ENCODE results near the gene UBAC2.
"Not testable (repeated sequence)": the region's sequence is repeated elsewhere in the genome, so short reads cannot be mapped to it uniquely, and the experiment has no call there.

The UBAC2 gene

DNA sequence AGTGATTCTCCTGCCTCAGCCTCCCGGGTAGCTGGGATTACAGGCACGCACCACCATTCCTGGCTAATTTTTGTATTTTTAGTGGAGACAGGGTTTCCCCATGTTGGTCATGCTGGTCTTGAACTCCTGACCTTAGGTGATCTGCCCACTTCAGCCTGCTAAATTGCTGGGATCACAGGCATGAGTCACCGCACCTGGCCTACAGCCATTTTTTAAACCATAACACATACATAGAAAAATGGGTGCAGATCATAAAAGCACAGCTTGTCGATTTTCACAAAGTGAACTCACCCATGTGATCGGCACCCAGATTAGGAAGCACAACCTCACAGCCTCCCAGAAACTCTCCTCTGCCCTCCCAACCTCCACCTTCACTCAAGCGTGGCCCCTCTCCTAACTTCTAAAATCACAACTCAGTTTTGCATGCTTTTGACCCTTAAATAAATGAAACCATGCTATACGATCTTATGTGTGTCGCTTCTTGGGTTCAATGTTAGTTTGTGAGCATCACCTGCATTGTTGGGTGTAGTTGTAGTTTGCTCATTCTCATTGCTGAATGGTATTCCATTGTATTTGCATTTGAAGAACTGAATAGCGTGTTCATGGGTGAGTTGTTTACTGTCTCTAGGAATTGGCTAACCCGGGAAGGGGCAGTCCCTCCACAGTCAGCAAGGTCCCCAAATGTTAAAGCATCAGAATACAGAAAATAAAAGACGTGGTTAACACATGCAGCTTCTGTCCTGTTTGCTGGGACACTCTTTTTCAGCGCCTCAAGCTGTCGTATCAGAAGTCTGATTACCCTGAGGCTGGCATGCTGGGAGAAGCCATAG is 210.2 kb downstream of the UBAC2 start:
- DNase-seq, result not testable (repeated sequence)

- DNase-seq, result no peak
These were observed 212.2 kb downstream of the UBAC2 start for GRCh38 chr13:99412856-99413255.

DNA sequence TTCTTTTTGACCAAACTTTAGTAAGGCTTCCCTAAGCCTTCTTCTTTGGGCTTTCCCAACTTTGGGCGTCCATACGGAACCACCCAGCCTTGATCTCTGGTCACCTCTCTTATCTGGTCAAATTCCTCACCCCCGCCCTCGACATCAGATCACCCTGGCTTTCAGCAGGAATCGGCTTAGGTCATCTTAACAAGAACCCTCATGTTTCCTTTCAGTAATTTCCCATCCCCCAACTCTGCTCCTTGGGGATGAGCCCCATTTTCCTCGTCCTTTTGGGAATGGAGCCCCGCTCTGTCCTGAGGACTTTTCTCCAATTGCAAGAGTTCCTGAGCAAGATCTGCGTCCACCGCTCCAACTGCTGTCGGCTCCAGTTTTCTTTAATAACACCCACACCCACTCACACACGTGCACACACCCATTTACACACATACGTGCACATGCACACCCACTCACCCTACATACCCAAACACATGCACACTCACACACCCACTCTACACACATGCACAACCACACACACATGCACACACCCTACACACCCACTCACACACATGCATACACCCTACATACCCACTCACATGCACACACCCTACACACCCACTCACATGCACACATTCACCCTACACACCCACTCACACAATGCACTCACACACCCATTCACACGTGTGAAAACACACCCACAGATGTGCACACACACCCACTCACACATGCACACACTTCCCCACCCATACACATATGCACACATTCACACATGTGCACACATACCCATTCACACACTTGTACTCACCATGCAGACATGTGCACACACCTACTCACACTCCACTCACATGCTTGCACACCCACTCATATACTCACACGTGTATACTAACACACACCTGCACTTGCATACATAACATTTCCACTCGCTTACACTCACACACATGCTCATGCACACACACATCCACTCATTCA is 213.7 kb downstream of the UBAC2 start:
- no peak for DNase-seq

DNA sequence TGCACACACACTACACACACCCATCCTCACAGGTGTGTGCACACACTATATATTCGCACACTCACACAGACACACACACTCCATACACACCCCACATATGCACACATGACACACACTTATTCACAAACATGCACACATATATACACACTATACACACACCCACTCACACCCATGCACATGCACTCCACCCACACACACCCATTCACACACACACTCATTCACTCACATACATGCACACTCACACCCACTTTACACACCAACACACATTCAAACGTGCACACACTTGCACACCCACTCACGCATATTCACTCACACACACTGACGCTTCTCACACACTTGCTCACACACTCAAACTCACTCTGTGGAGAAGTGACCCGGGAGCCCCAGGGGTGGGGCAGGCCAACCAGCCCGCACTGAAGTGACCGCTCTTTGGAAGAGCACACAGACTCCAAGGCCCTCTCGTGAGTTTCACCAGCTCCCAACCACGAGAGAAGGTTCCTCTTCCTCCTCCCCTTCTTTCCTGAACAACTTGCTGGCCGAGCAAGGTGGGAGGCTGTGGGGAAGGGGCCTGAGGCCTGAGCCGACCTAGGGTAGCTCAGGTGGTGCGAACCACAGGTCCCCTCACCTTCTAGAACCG is 214.5 kb downstream of the UBAC2 start:
- no peak for DNase-seq

- DNase-seq, result no peak
These were observed 215.2 kb downstream of the UBAC2 start for GRCh38 chr13:99415851-99416331.

DNA sequence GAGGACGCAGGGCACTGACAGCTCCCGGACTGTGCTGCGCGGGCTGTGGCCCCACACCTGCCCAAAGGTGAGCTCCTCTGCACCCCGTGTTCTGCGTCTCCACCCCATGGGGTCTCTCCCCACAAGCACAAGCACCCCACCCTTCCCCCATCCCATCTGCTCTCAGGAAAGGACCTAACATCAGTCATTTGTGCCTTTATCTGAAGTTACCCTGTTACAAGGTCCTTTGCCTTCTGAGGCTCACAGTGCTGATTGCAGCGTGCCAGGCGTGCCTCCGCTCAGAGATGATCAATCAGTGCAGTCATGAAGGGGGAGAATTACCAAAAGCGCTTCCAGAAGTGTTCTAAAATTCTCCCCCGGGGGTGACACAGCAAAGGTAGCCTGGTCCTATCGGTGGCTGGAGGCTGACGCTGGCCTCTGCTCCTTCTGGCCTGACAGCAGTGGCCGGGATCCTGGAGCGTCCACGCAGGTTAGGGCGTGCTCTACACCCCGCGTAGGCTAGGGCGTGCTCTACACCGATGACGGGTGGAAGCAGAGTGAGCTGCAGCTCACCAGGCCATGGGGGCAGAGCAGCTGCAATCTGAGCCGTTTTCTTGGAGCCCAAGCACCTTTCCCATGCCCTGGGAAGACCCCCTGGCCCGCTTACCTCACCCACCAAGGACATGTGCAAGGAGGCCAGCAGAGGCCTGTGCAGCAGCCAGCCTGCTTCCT is 215.9 kb downstream of the UBAC2 start:
- no peak for DNase-seq

DNA sequence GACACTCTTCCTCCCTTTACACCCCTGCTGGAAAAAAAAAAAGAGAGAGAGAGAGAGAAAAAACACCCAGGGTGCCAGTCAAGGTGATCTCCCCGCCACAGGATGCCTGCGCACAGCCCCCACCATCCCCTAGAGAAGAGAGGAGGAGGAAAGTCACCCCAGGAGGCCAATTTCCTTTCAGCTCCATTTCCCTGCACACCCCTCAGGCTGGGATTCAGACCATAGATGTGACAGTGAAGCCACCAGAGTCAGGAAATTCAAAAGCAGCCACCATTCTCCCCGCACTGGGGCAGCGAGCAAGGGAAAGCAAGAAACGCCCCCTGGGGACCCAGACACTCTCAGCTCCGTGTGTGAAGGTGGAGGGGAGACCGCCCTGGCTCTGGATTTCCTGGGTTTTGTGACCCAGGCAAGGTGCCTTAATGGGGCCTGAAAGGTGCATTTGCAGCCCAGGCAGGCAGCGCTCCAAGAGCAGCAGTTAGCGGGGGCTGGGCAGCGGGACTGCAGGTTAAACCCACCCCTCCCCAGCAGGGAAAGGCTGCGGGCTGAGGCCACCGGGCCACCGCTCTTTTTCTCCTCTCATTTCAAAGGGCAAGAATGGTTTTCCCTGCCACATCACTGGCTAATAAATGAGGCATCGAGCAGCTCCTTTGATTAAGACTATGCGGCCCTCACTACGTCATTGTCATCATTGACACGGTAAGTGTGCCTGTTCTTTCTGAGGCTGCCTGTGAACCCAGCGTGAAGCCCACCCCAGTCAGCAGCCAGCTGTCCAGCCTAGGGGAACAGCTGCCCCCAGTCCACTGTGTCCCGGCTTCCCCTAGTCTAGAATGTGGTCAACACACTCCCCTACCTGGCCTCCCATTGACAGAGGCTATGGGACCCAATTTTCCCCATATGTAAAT is 216.8 kb downstream of the UBAC2 start:
- DNase-seq, result no peak

GRCh38 chr13:99418103-99418842 is 217.6 kb downstream of the UBAC2 start:
- no peak for DNase-seq

GRCh38 chr13:99418843-99419140 is 218.1 kb downstream of the UBAC2 start:
- no peak for DNase-seq

DNA sequence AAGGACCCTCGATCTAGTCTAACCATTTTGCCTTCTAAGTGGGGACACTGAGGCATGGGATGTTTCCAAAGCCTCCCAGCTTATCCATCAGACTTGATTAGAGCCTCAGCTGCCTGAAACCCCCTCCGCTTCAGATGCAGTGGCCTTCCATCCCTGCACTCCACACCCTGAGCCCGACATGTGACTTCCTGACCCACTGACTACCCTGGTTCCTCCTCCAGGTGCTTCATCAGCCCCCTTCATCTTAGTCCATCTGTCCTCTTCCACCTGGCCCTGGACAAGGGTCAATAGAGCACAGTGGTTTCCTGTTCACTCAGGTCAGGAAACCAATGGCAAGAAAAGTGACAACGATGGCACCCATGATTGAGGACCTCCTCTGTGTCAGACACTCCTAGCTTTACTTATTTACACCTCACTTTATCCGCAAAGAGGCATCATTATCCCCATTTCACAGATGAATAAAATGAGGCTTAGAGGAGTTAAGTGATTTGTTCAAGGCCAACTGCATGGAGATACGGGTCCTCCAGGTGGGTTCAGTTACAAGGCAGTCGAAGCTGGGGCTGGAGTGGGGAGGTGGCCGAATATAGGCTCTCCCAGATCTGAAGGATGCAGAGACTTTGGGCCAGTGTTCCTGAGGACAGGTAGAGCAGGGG is 219.1 kb downstream of the UBAC2 start:
- no peak for DNase-seq

DNA sequence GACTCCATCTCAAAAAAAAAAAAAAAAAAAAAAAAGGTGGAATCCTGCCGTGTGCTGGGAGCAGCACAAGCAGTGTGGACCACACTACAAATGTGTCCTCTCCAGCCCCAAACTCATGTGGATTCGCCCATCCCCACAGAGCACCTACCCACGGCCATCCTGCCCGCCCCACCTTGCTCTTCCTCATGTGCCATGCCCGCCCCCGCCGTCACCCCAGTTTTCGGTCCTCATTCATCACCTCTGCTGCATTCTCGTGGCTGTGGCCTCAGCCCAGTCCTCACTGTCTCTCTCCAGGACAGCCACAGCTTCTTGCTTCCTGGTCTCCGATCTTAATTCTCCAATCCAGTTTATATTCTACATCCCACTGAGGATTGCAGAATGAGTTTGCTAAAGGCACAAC is 220.6 kb downstream of the UBAC2 start:
- DNase-seq, result no peak

DNA sequence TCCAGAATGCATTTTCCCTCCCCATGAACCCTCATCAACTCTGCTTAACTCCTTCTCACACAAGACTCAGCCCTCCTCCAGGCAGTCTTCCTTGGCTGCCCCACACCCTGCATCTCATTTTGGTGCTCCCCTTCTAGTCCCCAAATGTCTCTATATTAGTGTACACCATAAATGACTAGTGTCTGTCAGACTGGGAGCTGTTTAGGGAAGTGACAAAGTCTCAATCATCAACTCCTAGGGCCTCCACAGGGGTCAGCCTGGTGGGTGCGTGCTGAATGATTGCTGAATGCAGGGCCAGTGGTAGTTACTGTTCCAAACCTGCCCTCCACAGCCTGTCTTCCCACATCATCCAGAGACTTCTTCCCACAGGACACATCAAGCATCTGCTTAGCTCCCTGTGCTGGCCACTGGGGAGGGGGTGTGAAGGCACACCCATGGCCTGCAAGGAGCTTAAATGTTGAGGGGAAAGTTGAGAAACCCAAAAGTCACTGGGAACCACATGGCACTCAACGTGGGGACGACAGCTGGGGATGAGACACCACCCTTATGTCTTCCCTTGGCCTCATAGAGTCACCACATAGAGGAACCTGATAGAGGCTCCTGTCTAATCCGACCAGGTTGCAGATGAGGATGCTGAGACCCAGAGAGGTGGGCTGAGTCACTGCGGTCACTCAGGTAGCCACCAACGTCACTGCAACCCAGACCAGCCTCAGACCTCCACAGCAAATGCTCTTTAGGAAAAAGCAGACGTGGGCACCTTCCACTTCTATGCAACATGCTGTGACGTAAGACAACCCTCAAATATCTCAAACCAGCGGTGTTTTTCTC is 221.3 kb downstream of the UBAC2 start:
- no peak for DNase-seq

GRCh38 chr13:99422586-99423220 is 222.0 kb downstream of the UBAC2 start:
- no peak for DNase-seq

DNA sequence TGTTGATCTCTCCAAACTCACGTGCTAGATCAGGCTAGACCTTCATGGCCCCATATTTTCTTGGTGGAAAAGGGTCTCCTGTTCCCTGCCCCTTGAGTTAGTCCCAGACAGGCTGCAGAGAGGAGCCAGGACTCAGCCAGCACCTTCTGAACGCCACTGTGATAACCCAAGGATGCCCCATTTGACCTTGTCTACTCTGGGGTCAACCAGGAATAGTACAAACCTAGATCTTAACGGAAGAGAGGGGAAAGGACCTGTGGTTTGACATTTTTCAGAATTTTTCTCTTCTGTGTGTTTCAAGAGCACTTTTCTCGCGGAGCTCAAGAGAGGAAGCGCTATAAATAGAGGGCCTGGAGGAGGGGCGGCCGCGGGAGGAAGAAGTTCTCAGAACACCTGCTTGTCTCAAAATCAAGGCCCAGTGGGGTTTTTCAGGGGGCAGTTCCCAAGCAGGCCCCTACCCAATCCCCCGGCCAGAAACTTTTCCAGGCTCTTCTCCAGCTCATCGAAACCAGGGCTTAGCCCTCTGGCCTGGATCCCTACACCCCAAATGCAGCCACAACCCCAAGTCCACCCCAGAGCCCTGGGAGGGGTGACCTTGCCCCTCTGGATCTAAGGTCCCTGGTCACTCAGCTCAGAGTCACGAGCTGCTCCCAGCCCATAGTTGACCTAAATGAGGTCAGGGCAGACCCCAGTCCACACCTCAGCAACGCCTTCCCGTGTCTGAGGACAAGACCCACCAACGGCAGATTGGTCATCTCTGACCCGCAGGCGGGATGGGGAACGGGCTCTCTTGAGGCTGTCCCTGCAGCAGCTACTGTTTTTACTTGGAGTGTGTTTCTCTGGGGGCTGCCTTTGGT is 225.1 kb downstream of the UBAC2 start:
- DNase-seq, result peak in 8 of 58 donors; percentile 7 to 25 (median 14)

DNA sequence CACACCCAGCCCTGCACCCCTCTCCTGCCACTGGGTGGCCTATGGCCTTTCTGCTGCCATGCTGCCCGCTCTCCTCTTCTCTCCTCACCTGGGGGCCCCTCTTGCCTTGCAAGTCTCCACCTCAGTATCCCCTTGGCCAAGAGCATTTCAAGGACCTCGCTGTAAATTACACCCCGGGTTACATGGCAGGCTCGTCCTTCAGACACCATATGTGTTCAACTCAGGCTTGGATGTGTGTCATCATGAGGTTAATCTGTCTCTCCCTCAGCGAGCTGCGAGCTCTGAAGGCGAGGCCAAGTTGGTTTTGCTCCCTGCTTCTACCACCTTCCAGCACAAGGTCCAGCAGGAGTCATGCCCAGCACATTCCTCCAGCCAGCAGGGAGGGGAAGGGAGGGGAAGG is 225.8 kb downstream of the UBAC2 start:
- no peak for DNase-seq

GRCh38 chr13:99429670-99430069 is 229.0 kb downstream of the UBAC2 start:
- DNase-seq, result no peak
